ENCODE results near the gene CNOT10. TPM values are rescaled to one million over a fixed set of nuclear protein-coding genes. Genes with fewer than 3 reads are reported as not detected.
A peak's percentile ranks its signal among the peaks of the same experiment; 100 is the strongest.
"Not testable (repeated sequence)": the region's sequence is repeated elsewhere in the genome, so short reads cannot be mapped to it uniquely, and the experiment has no call there.

Gene CNOT10
- total RNA-seq, 2 donors from 2014 or later, result 41.2 to 41.7 TPM

- not testable (repeated sequence) for H3K4me3 Mint-ChIP-seq; H3K27ac Mint-ChIP-seq; H3K27me3 Mint-ChIP-seq; H3K9me3 ChIP-seq (ENCODE audit: control insufficient read depth, low read length, poor library complexity, severe bottlenecking); DNase-seq; H3K36me3 Mint-ChIP-seq (ENCODE audit: low read depth); H3K4me1 Mint-ChIP-seq; ATAC-seq
Observed at GRCh38 chr3:32743470-32743869, 58.5 kb downstream of the CNOT10 start.

- Mint-ChIP-seq H3K27ac (no peak overlapping the region), H3K27me3 (no peaks in the 10 kb centered on the region), H3K4me3 (no peak overlapping the region), H3K4me1 (peaks cover 2% of the 10 kb centered on the region), H3K36me3 (ENCODE audit: low read depth) (no peaks in the 10 kb centered on the region)
- H3K9me3 ChIP-seq (ENCODE audit: control insufficient read depth, low read length, poor library complexity, severe bottlenecking), result no peaks in the 10 kb centered on the region
- no peak for DNase-seq
- ATAC-seq, result no peak
Observed at GRCh38 chr3:32743934-32744333, 58.9 kb downstream of the CNOT10 start.

- Mint-ChIP-seq H3K36me3 (ENCODE audit: low read depth) (peaks cover 8% of the 10 kb centered on the region), H3K4me3 (no peak overlapping the region), H3K27me3 (no peaks in the 10 kb centered on the region), H3K27ac (no peak overlapping the region), H3K4me1 (peaks cover 9% of the 10 kb centered on the region)
- no peak for ATAC-seq
- no peaks in the 10 kb centered on the region for H3K9me3 ChIP-seq (ENCODE audit: control insufficient read depth, low read length, poor library complexity, severe bottlenecking)
- DNase-seq, result no peak
Observed at GRCh38 chr3:32751377-32751776, 66.4 kb downstream of the CNOT10 start.

- no peak overlapping the region for H3K4me3 Mint-ChIP-seq
- ATAC-seq, result no peak
- no peaks in the 10 kb centered on the region for H3K27me3 Mint-ChIP-seq
- peaks cover 11% of the 10 kb centered on the region for H3K4me1 Mint-ChIP-seq
- peaks cover 6% of the 10 kb centered on the region for H3K36me3 Mint-ChIP-seq (ENCODE audit: low read depth)
- no peaks in the 10 kb centered on the region for H3K9me3 ChIP-seq (ENCODE audit: control insufficient read depth, low read length, poor library complexity, severe bottlenecking)
- H3K27ac Mint-ChIP-seq, result no peak overlapping the region
- DNase-seq, result no peak
Observed at GRCh38 chr3:32755761-32756160, 70.8 kb downstream of the CNOT10 start.

- ATAC-seq (no peak), DNase-seq (no peak)
- Mint-ChIP-seq H3K4me1 (peaks cover 11% of the 10 kb centered on the region), H3K27ac (peak overlapping the region; percentile 29), H3K36me3 (ENCODE audit: low read depth) (peaks cover 6% of the 10 kb centered on the region), H3K27me3 (no peaks in the 10 kb centered on the region), H3K4me3 (no peak overlapping the region)
- H3K9me3 ChIP-seq (ENCODE audit: control insufficient read depth, low read length, poor library complexity, severe bottlenecking), result no peaks in the 10 kb centered on the region
Observed at GRCh38 chr3:32757618-32758374, 72.8 kb downstream of the CNOT10 start.

GRCh38 chr3:32758375-32758753 lies 73.4 kb downstream of the CNOT10 start:
- Mint-ChIP-seq H3K27me3 (no peaks in the 10 kb centered on the region), H3K4me3 (no peak overlapping the region), H3K36me3 (ENCODE audit: low read depth) (peaks cover 3% of the 10 kb centered on the region), H3K27ac (peak overlapping the region; percentile 29), H3K4me1 (peaks cover 8% of the 10 kb centered on the region)
- ATAC-seq (no peak), DNase-seq (no peak)
- H3K9me3 ChIP-seq (ENCODE audit: control insufficient read depth, low read length, poor library complexity, severe bottlenecking), result no peaks in the 10 kb centered on the region

- H3K4me3 Mint-ChIP-seq, result no peak overlapping the region
- DNase-seq (no peak), ATAC-seq (no peak)
- no peaks in the 10 kb centered on the region for H3K9me3 ChIP-seq (ENCODE audit: control insufficient read depth, low read length, poor library complexity, severe bottlenecking)
- no peaks in the 10 kb centered on the region for H3K36me3 Mint-ChIP-seq (ENCODE audit: low read depth)
- peaks cover 7% of the 10 kb centered on the region for H3K4me1 Mint-ChIP-seq
- no peak overlapping the region for H3K27ac Mint-ChIP-seq
- no peaks in the 10 kb centered on the region for H3K27me3 Mint-ChIP-seq
Observed at GRCh38 chr3:32759342-32759741, 74.4 kb downstream of the CNOT10 start.

- H3K4me1 Mint-ChIP-seq, result peaks cover under 1% of the 10 kb centered on the region
- H3K27ac Mint-ChIP-seq, result no peak overlapping the region
- no peaks in the 10 kb centered on the region for H3K9me3 ChIP-seq (ENCODE audit: control insufficient read depth, low read length, poor library complexity, severe bottlenecking)
- no peak overlapping the region for H3K4me3 Mint-ChIP-seq
- H3K36me3 Mint-ChIP-seq (ENCODE audit: low read depth), result peaks cover 4% of the 10 kb centered on the region
- ATAC-seq, result no peak
- no peak for DNase-seq
- H3K27me3 Mint-ChIP-seq, result no peaks in the 10 kb centered on the region
Observed at GRCh38 chr3:32764481-32764880, 79.5 kb downstream of the CNOT10 start.

- peaks cover 9% of the 10 kb centered on the region for H3K4me1 Mint-ChIP-seq
- H3K4me3 Mint-ChIP-seq, result no peak overlapping the region
- H3K27ac Mint-ChIP-seq, result no peak overlapping the region
- H3K27me3 Mint-ChIP-seq, result peaks cover 14% of the 10 kb centered on the region
- no peaks in the 10 kb centered on the region for H3K9me3 ChIP-seq (ENCODE audit: control insufficient read depth, low read length, poor library complexity, severe bottlenecking)
- ATAC-seq (no peak), DNase-seq (no peak)
- H3K36me3 Mint-ChIP-seq (ENCODE audit: low read depth), result no peaks in the 10 kb centered on the region
Observed at GRCh38 chr3:32778389-32778788, 93.4 kb downstream of the CNOT10 start.

- DNase-seq (no peak), ATAC-seq (no peak)
- no peak overlapping the region for H3K27ac Mint-ChIP-seq
- H3K27me3 Mint-ChIP-seq, result peaks cover 14% of the 10 kb centered on the region
- no peaks in the 10 kb centered on the region for H3K36me3 Mint-ChIP-seq (ENCODE audit: low read depth)
- H3K9me3 ChIP-seq (ENCODE audit: control insufficient read depth, low read length, poor library complexity, severe bottlenecking), result no peaks in the 10 kb centered on the region
- H3K4me3 Mint-ChIP-seq, result peak overlapping the region; percentile 93
- peaks cover 9% of the 10 kb centered on the region for H3K4me1 Mint-ChIP-seq
Observed at GRCh38 chr3:32780071-32780734, 95.2 kb downstream of the CNOT10 start.

- Mint-ChIP-seq H3K4me1 (peaks cover 9% of the 10 kb centered on the region), H3K36me3 (ENCODE audit: low read depth) (no peaks in the 10 kb centered on the region), H3K4me3 (peak overlapping the region; percentile 93), H3K27ac (no peak overlapping the region), H3K27me3 (peaks cover 14% of the 10 kb centered on the region)
- peak; percentile 12 for ATAC-seq
- DNase-seq, result no peak
- H3K9me3 ChIP-seq (ENCODE audit: control insufficient read depth, low read length, poor library complexity, severe bottlenecking), result no peaks in the 10 kb centered on the region
Observed at GRCh38 chr3:32780735-32781210, 95.8 kb downstream of the CNOT10 start.

GRCh38 chr3:32781211-32781968 lies 96.4 kb downstream of the CNOT10 start:
- DNase-seq (peak; percentile 36 to 50 (median 44)), ATAC-seq (peak; percentile 93)
- no peak overlapping the region for H3K27ac Mint-ChIP-seq
- no peaks in the 10 kb centered on the region for H3K36me3 Mint-ChIP-seq (ENCODE audit: low read depth)
- H3K9me3 ChIP-seq (ENCODE audit: control insufficient read depth, low read length, poor library complexity, severe bottlenecking), result no peaks in the 10 kb centered on the region
- peak overlapping the region; percentile 93 for H3K4me3 Mint-ChIP-seq
- H3K4me1 Mint-ChIP-seq, result peaks cover 9% of the 10 kb centered on the region
- peaks cover 14% of the 10 kb centered on the region for H3K27me3 Mint-ChIP-seq

- Mint-ChIP-seq H3K4me3 (peak overlapping the region; percentile 72), H3K27me3 (peaks cover 14% of the 10 kb centered on the region)
- ATAC-seq; H3K9me3 ChIP-seq (ENCODE audit: control insufficient read depth, low read length, poor library complexity, severe bottlenecking); H3K27ac Mint-ChIP-seq; H3K4me1 Mint-ChIP-seq; DNase-seq; H3K36me3 Mint-ChIP-seq (ENCODE audit: low read depth): not testable (repeated sequence)
Observed at GRCh38 chr3:32781969-32782270, 96.9 kb downstream of the CNOT10 start.
